Measurements from ENCODE around the gene MISP3.

- TF ChIP-seq ZNF565 (CRISPR knock-in tag; conservative IDR thresholded peaks at IDR 0.05; ENCODE audit: low read depth) (no peak), ARNTL (CRISPR knock-in tag; IDR thresholded peaks at IDR 0.05; ENCODE audit: borderline replicate concordance, low read depth) (no peak), PATZ1 (CRISPR knock-in tag; IDR thresholded peaks at IDR 0.05; ENCODE audit: borderline replicate concordance) (no peak), GLIS3 (CRISPR knock-in tag; IDR thresholded peaks at IDR 0.05) (no peak), CSRNP3 (CRISPR knock-in tag; IDR thresholded peaks at IDR 0.05) (no peak), PPARA (CRISPR knock-in tag; IDR thresholded peaks at IDR 0.05; ENCODE audit: borderline replicate concordance) (no peak), TCF4 (CRISPR knock-in tag; IDR thresholded peaks at IDR 0.05; ENCODE audit: borderline replicate concordance) (no peak), ESRRG (CRISPR knock-in tag; IDR thresholded peaks at IDR 0.05) (no peak)
These were observed 49.0 kb upstream of the MISP3 start for GRCh38 chr19:14023404-14024235.

All from SK-N-SH treated with all-trans-retinoic acid at 6 μM for 48 hours (cell line).